Right hindlimb (tissue), 1 donor: ENCODE results near the gene ZNF493.

Experiments used
- DNase-seq: peaks from one replicate; pipeline ENCODE4 v3.0.0-alpha.2; 2018

The ZNF493 gene

DNA sequence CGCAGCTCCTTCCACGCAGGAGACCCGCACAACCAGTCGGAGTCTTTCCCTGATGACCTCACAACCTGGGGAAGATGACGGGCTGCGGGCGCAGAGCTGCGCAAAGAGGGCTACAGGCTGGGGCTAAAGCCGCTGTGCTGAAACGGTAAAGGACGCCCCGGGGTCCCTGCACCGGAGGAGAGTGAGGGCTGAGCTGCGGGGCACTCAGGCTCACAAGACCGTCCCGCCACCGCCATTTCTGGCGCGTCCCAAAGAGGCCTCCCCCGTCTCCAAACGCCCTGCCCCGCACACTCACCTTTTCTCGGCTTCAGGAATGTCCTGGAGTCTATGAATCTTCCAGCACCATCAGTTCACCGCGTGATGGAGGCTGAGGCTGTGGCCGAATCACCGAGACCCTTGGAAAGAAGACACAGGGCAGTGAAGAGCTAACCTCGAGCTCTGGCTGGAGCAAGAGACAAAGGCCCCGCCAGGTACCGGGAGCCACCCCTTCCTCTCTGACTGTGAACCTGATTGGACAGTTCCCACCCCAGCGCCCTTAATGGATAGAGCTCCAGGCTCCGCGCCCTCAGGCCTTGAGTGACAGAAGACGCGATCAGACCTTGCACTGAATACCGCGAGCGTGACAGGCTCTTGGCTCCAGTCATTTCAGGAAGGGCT lies 66.6 kb downstream of the ZNF493 start:
- peak; percentile 76 for DNase-seq

DNA sequence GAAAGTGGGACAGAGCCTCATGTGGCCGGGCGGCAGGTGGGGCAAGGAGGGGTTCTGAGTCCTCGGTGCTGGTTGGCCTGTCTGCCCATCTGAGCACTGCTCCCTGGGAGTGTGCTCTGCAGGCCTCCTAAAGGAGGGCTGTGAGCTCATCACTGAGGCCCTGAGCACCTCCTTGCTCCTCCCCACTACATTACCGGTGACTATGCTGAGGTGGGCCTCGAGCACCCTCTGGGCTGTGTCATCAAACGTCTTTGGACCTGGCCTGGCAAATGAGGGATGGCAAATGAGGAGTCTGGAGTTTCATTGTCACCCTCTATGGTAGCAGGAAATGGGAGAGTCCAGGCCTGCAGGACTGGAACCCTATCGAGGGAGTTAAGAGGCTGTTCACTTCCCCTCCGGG lies 69.7 kb downstream of the ZNF493 start:
- no peak for DNase-seq

DNA sequence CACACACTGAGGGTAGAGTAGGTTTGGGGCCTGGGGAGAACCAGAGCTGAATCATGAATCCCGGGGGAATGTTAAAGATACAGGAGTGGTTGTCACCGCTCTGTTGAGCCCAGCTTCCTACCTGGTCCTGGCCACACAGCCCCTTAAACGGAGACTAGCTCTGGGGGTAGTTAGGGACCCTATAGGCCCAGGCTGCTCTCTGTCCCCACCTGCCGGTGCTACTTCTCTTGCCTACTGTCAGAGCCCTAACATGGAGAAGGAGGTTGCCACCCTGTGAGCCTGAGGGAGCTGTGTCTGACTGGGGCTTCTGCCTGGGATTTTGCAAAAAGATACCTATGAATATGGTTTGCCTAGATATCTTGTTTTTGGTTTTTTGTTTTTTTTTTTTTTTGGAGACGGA lies 71.9 kb downstream of the ZNF493 start:
- no peak for DNase-seq

DNA sequence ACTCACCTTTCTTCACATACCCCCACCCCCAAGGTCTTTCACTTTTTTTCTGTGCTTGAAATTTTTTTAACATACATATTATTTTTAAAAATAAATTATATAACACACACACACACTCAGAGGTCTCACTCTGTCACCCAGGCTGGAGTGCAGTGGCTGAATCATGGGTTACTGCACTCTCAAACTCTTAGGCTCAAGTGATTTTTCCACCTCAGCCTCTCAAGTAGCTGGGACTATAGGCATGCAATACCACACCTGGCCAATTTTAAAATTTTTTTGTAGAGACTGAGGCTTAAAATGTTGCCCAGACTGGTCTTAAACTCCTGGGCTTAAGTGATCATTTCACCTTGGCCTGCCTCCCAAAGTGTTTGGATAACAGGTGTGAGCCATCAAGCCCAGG lies 75.6 kb downstream of the ZNF493 start:
- DNase-seq = no peak

DNA sequence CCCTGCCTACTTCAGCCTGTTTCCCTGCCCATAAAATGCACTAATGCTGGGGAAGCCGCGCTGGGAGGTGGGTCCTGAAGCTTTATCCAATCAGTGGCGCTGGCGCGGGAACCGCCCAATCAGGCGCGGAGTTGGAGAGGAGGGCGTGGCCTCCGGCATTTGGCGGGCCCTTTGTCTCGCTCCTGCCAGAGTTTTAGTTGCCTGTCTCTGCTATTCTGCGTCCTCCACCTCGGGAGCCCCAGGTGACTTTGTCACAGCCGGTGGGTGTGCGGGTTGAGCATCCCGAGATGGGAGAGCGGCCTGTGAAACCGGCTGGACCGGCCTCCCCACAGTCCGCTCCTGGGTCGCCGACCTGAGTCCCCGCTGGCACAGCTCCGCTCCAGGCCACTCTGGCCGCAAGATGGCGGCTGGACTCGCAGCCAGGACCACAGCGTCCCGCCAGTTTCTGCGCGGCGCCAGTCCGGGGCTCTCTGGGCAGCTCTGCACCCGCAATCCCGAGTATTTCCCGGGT lies 77.8 kb downstream of the ZNF493 start:
- peak; percentile 94 for DNase-seq
